Panc1 (cell line): Measurements from ENCODE around the gene PROX1. TPM values are rescaled to one million over a fixed set of nuclear protein-coding genes. Genes with fewer than 3 reads are reported as not detected.

ENCODE experiments used
- ATAC-seq: fragments of 200-7000 bp; cut with Tn5 transposase; 2 replicates; pipeline ENCODE4 v1.9.1; 2020; ENCODE audit warnings: mild to moderate bottlenecking, moderate library complexity
- BruUV-seq: library from RNA; stranded (reverse); fragments of 400-500 nt; replicated peaks from 2 replicates; lab custom pipeline; 2021; lab: Mats Ljungman, UMichigan
- CTCF ChIA-PET: fragments of 300-600 bp; sonication (Branson Sonifier 250); formaldehyde crosslinking; loops from one replicate; lab custom pipeline; 2022; ENCODE audit warnings: antibody characterized with exemption; lab: Charles Lee
- POLR2A ChIA-PET: fragments of 300-600 bp; sonication (Branson Sonifier 250); formaldehyde crosslinking; loops from one replicate; lab custom pipeline; 2022; ENCODE audit warnings: antibody characterized with exemption; lab: Charles Lee
- DNase-seq: peaks from one replicate; pipeline ENCODE4 v3.0.0-alpha.2; 2010; ENCODE audit warnings: low read depth, low spot score
- H3K27ac ChIP-seq: 2 replicates; pipeline ENCODE4 v1.5.1; 2011; ENCODE audit warnings: mild to moderate bottlenecking, low read length, inconsistent platforms
- H3K27me3 ChIP-seq: fragments of 200-500 bp; sonication (Bioruptor generic); 2 replicates; pipeline ENCODE4 v1.6.0; 2014; ENCODE audit warnings: low read length, inconsistent platforms; ENCODE audit not compliant: control insufficient read depth, insufficient read depth
- H3K36me3 ChIP-seq: fragments of 200-500 bp; sonication (Bioruptor generic); 2 replicates; pipeline ENCODE4 v1.5.1; 2014; ENCODE audit warnings: inconsistent platforms, mild to moderate bottlenecking, low read length, moderate library complexity; ENCODE audit not compliant: control insufficient read depth, insufficient read depth
- H3K4me1 ChIP-seq: 2 replicates; pipeline ENCODE4 v1.5.1; 2011; ENCODE audit warnings: inconsistent platforms, mild to moderate bottlenecking, low read length, moderate library complexity; ENCODE audit not compliant: control insufficient read depth, insufficient read depth
- H3K4me3 ChIP-seq, 2 experiments: 2 replicates each; pipeline ENCODE4 v1.5.1; 2011 to 2012; ENCODE audit warnings: low read depth in 2 of 2, low read length in 2 of 2, mild to moderate bottlenecking in 2 of 2, inconsistent platforms in 1 of 2, moderate library complexity in 1 of 2
- H3K9me3 ChIP-seq: fragments of 200-500 bp; sonication (Bioruptor generic); 2 replicates; pipeline ENCODE4 v1.5.1; 2014; ENCODE audit warnings: low read depth, mild to moderate bottlenecking, inconsistent platforms, low read length, moderate library complexity; ENCODE audit not compliant: control insufficient read depth, insufficient read depth
- CTCF ChIP-seq: fragments of 450-650 bp; IDR thresholded peaks from 2 replicates; pipeline ENCODE4 v1.5.1; 2017; ENCODE audit warnings: mild to moderate bottlenecking
- POLR2AphosphoS5 ChIP-seq: IDR thresholded peaks from 2 replicates; pipeline ENCODE4 v1.6.1; 2012; ENCODE audit warnings: mild to moderate bottlenecking, low read depth, low read length, moderate library complexity
- REST ChIP-seq, 2 experiments: IDR thresholded peaks; 2 replicates each; pipeline ENCODE4 v1.6.1; 2011 to 2012; ENCODE audit warnings: low read depth in 2 of 2, control low read depth in 1 of 2, low read length in 1 of 2, mild to moderate bottlenecking in 1 of 2, moderate library complexity in 1 of 2; ENCODE audit not compliant: insufficient read depth in 1 of 2
- SIN3A ChIP-seq: IDR thresholded peaks from 2 replicates; pipeline ENCODE4 v1.6.1; 2012; ENCODE audit warnings: low read depth, mild to moderate bottlenecking, low read length, moderate library complexity, borderline replicate concordance; ENCODE audit not compliant: insufficient read depth
- TCF7L2 ChIP-seq: IDR thresholded peaks from 2 replicates; pipeline ENCODE4 v1.6.1; 2011; ENCODE audit warnings: mild to moderate bottlenecking, low read depth, low read length, inconsistent platforms
- in situ Hi-C: cut with HindIII; loops from 2 replicates; pipeline ENCODE4 v1.10.0; 2016; ENCODE audit warnings: low sequenced_read_pairs, low pct_unique_long_range_greater_than_20kb
- intact Hi-C: fragments of 100-400 bp; cut with micrococcal nuclease; formaldehyde crosslinking; loops from one replicate; pipeline ENCODE4 v1.10.0; 2022; ENCODE audit not compliant: unreplicated experiment
- total RNA-seq: library from RNA; stranded (reverse); gene quantifications from one replicate; pipeline ENCODE4 v1.2.1, GENCODE V29; 2021; ENCODE audit not compliant: unreplicated experiment

The PROX1 gene
- total RNA-seq, 1 experiment from 2014 or later, result 0.13 TPM

- DNase-seq (no peak), ATAC-seq (no peak)
- in situ Hi-C loops, result no loop called here
- intact Hi-C loops, result no loop called here
- H3K4me3 ChIP-seq, result no peak overlapping the region
- H3K9me3 ChIP-seq, result no peaks in the 10 kb centered on the region
- POLR2A ChIA-PET, result no interaction called here
- no peak overlapping the region for H3K27ac ChIP-seq
- CTCF ChIA-PET, result no interaction called here
- peaks cover 16% of the 10 kb centered on the region for H3K27me3 ChIP-seq
- TF ChIP-seq SIN3A (no peak), POLR2AphosphoS5 (no peak), REST (IDR thresholded peaks at IDR 0.05; ENCODE audit: insufficient read depth in 1 of 2, low read depth in 2 of 2, low read length in 1 of 2) (no peak), TCF7L2 (no peak), CTCF (no peak)
- H3K36me3 ChIP-seq, result no peaks in the 10 kb centered on the region
- H3K4me1 ChIP-seq, result no peaks in the 10 kb centered on the region; the same call in none of the 2 replicates
- no TSS peak for BruUV-seq
Measured at GRCh38 chr1:213983493-213984386, 4.0 kb upstream of the PROX1 start.

- CTCF ChIA-PET, result no interaction called here
- no peaks in the 10 kb centered on the region for H3K9me3 ChIP-seq
- peaks cover 22% of the 10 kb centered on the region for H3K27me3 ChIP-seq
- H3K36me3 ChIP-seq, result no peaks in the 10 kb centered on the region
- TF ChIP-seq CTCF (no peak), POLR2AphosphoS5 (no peak), SIN3A (no peak), TCF7L2 (no peak), REST (IDR thresholded peaks at IDR 0.05; ENCODE audit: insufficient read depth in 1 of 2, low read depth in 2 of 2, low read length in 1 of 2) (no peak)
- intact Hi-C loops (no loop called here), in situ Hi-C loops (no loop called here)
- ATAC-seq (no peak), DNase-seq (no peak)
- no peak overlapping the region for H3K4me3 ChIP-seq
- no peak overlapping the region for H3K27ac ChIP-seq
- POLR2A ChIA-PET, result no interaction called here
- no TSS peak for BruUV-seq
- peaks cover 6% of the 10 kb centered on the region for H3K4me1 ChIP-seq
Measured at GRCh38 chr1:213984387-213985208, 3.2 kb upstream of the PROX1 start.
